Liver (tissue), 9 donors: ENCODE measurements around the gene ATR. TPM values are rescaled to one million over a fixed set of nuclear protein-coding genes. Genes with fewer than 3 reads are reported as not detected.

Experiments used
- DNase-seq: peaks from one replicate; pipeline ENCODE4 v3.0.0-alpha.2; 2017; ENCODE audit warnings: low spot score
- H3K27ac ChIP-seq, 2 donors: one replicate each; pipeline ENCODE4 v1.7.0; 2013; ENCODE audit warnings: inconsistent platforms in 2 of 2, low read length in 2 of 2, control low read depth in 1 of 2, low read depth in 1 of 2, mild to moderate bottlenecking in 1 of 2
- H3K27me3 ChIP-seq, 4 donors: one replicate each; pipeline versions ENCODE4 v1.6.1 to v1.7.0; 2013; ENCODE audit warnings: low read length in 3 of 4, inconsistent platforms in 1 of 4, mild to moderate bottlenecking in 1 of 4, moderate library complexity in 1 of 4; ENCODE audit not compliant: control insufficient read depth in 4 of 4, insufficient read depth in 4 of 4
- H3K36me3 ChIP-seq, 4 donors: one replicate each; pipeline versions ENCODE4 v1.6.1 to v1.7.0; 2013; ENCODE audit warnings: low read length in 3 of 4, mild to moderate bottlenecking in 3 of 4, low read depth in 1 of 4, moderate library complexity in 1 of 4; ENCODE audit not compliant: control insufficient read depth in 4 of 4, insufficient read depth in 3 of 4
- H3K4me1 ChIP-seq, 4 donors: one replicate each; pipeline versions ENCODE4 v1.6.1 to v1.7.0; 2013; ENCODE audit warnings: low read length in 3 of 4, mild to moderate bottlenecking in 3 of 4, moderate library complexity in 1 of 4; ENCODE audit not compliant: control insufficient read depth in 4 of 4, insufficient read depth in 4 of 4
- H3K4me3 ChIP-seq, 3 donors: one replicate each; pipeline versions ENCODE4 v1.6.1 to v1.7.0; 2013; ENCODE audit warnings: low read length in 3 of 3, control low read depth in 1 of 3, low read depth in 1 of 3, mild to moderate bottlenecking in 1 of 3
- H3K9ac ChIP-seq, 2 donors: one replicate each; pipeline ENCODE4 v1.7.0; 2013; ENCODE audit warnings: low read length in 2 of 2, mild to moderate bottlenecking in 2 of 2, moderate library complexity in 2 of 2, control low read depth in 1 of 2, low read depth in 1 of 2
- H3K9me3 ChIP-seq, 4 donors: one replicate each; pipeline versions ENCODE4 v1.6.1 to v1.7.0; 2013; ENCODE audit warnings: low read length in 3 of 4; ENCODE audit not compliant: control insufficient read depth in 4 of 4
- ATF3 ChIP-seq: IDR thresholded peaks from 2 replicates; pipeline ENCODE4 v1.6.1; 2016; ENCODE audit warnings: antibody characterized with exemption
- EGR1 ChIP-seq, 2 donors: IDR thresholded peaks; 2 replicates each; pipeline ENCODE4 v1.6.1; 2016 to 2018; ENCODE audit warnings: antibody characterized with exemption in 2 of 2, low read depth in 2 of 2
- FOXA1 ChIP-seq: IDR thresholded peaks from 2 replicates; pipeline ENCODE4 v1.6.1; 2016; ENCODE audit warnings: antibody characterized with exemption
- FOXA2 ChIP-seq: IDR thresholded peaks from 2 replicates; pipeline ENCODE4 v1.6.1; 2016; ENCODE audit warnings: antibody characterized with exemption
- GABPA ChIP-seq, 2 donors: IDR thresholded peaks in 1 of 2; conservative IDR thresholded peaks in 1 of 2; 2 replicates each; pipeline ENCODE4 v1.6.1; 2016; ENCODE audit warnings: antibody characterized with exemption in 2 of 2, mild to moderate bottlenecking in 1 of 2, moderate library complexity in 1 of 2
- HNF4A ChIP-seq, 2 donors: conservative IDR thresholded peaks; 2 replicates each; pipeline ENCODE4 v1.6.1; 2016; ENCODE audit warnings: antibody characterized with exemption in 2 of 2, mild to moderate bottlenecking in 2 of 2
- JUND ChIP-seq, 2 donors: IDR thresholded peaks; 2 replicates each; pipeline ENCODE4 v1.6.1; 2016; ENCODE audit warnings: antibody characterized with exemption in 2 of 2
- NR2F2 ChIP-seq: IDR thresholded peaks from 2 replicates; pipeline ENCODE4 v1.6.1; 2016; ENCODE audit warnings: antibody characterized with exemption
- RAD21 ChIP-seq, 2 donors: IDR thresholded peaks; 2 replicates each; pipeline ENCODE4 v1.6.1; 2016; ENCODE audit warnings: antibody characterized with exemption in 2 of 2, mild to moderate bottlenecking in 2 of 2
- REST ChIP-seq: IDR thresholded peaks from 2 replicates; pipeline ENCODE4 v1.6.1; 2016; ENCODE audit warnings: antibody characterized with exemption, mild to moderate bottlenecking
- RXRA ChIP-seq, 2 donors: IDR thresholded peaks; 2 replicates each; pipeline ENCODE4 v1.6.1; 2017 to 2018; ENCODE audit warnings: antibody characterized with exemption in 2 of 2, mild to moderate bottlenecking in 1 of 2
- TAF1 ChIP-seq: conservative IDR thresholded peaks from 2 replicates; pipeline ENCODE4 v1.6.1; 2016; ENCODE audit warnings: antibody characterized with exemption, mild to moderate bottlenecking
- YY1 ChIP-seq: IDR thresholded peaks from 2 replicates; pipeline ENCODE4 v1.6.1; 2016; ENCODE audit warnings: antibody characterized with exemption, mild to moderate bottlenecking
- ZBTB33 ChIP-seq: IDR thresholded peaks from 2 replicates; pipeline ENCODE4 v1.6.1; 2016; ENCODE audit warnings: antibody characterized with exemption
- WGBS: extraction: QIAGEN DNeasy Blood & Tissue Kit; methylation state at CpG from one replicate; pipeline ENCODE4 v1.1.7; 2013; 5-methylcytosine and 5-hydroxymethylcytosine counted together
- polyA plus RNA-seq, 2 donors: library from polyadenylated mRNA; stranded (reverse) in 1 of 2; unstranded in 1 of 2; fragments of 200-250 nt in 1 of 2; fragments of >200 nt in 1 of 2; fragmentation: Nextera tagmentation in 1 of 2; extraction: Ambion mirVana in 1 of 2; gene quantifications; one replicate each; pipeline versions ENCODE4 v1.2.1 to v1.2.3, GENCODE V29; 2013 to 2015
- total RNA-seq, 2 donors: library from RNA; depleted of rRNA; stranded (reverse); fragments of >200 nt; gene quantifications; one replicate each; pipeline ENCODE4 v1.2.3, GENCODE V29; 2014
- donor health status: healthy.
- donor health status: healthy.
- donor health status: healthy.
- donor health status: healthy.
- donor health status: healthy.

ATR gene
- total and polyA plus RNA-seq, 4 donors, result 5.0 to 21.5 (median 12.1) TPM

- Histone ChIP-seq H3K27me3 (no peaks in the 10 kb centered on the region), H3K9ac (no peak overlapping the region), H3K4me1 (no peaks in the 10 kb centered on the region), H3K36me3 (peaks cover 2 to 20% (median 8%) of the 10 kb centered on the region in 4 donors), H3K27ac (no peak overlapping the region), H3K9me3 (no peaks in the 10 kb centered on the region), H3K4me3 (no peak overlapping the region)
- WGBS, result 99% methylated on average over 2 of the region's 2 CpGs
- DNase-seq, result no peak
- TF ChIP-seq HNF4A (conservative IDR thresholded peaks at IDR 0.05), result no peak
- TF ChIP-seq FOXA1, result no peak
- TF ChIP-seq ZBTB33, result no peak
- TF ChIP-seq ATF3, result no peak
Observed at GRCh38 chr3:142502187-142502985, 76.1 kb downstream of the ATR start.

- no peak overlapping the region for H3K4me3 ChIP-seq
- H3K27me3 ChIP-seq, result no peaks in the 10 kb centered on the region
- H3K9ac ChIP-seq, result no peak overlapping the region
- no peak overlapping the region for H3K27ac ChIP-seq
- TF ChIP-seq REST, result no peak
- TF ChIP-seq EGR1 (IDR thresholded peaks at IDR 0.05; ENCODE audit: low read depth in 2 of 2), result no peak
- TF ChIP-seq NR2F2, result no peak
- TF ChIP-seq ZBTB33, result no peak
- no peak for TF ChIP-seq FOXA2
- no peak for TF ChIP-seq RXRA (IDR thresholded peaks at IDR 0.05)
- TF ChIP-seq JUND (IDR thresholded peaks at IDR 0.05), result no peak
- no peak for TF ChIP-seq YY1
- TF ChIP-seq GABPA (IDR thresholded peaks at IDR 0.05 in 1 of 2, conservative IDR thresholded peaks at IDR 0.05 in 1 of 2), result no peak
- no peak for TF ChIP-seq RAD21 (IDR thresholded peaks at IDR 0.05)
- TF ChIP-seq HNF4A (conservative IDR thresholded peaks at IDR 0.05), result no peak
- no peak for TF ChIP-seq TAF1
- peaks cover 2 to 17% (median 8%) of the 10 kb centered on the region in 4 donors for H3K36me3 ChIP-seq
- no peaks in the 10 kb centered on the region for H3K4me1 ChIP-seq
- no peaks in the 10 kb centered on the region for H3K9me3 ChIP-seq
- no peak for DNase-seq
- WGBS, result 98% methylated on average over 5 of the region's 5 CpGs
Observed at GRCh38 chr3:142501004-142501926, 77.3 kb downstream of the ATR start.
